Upper lobe of right lung (tissue), 1 donor: ENCODE measurements around the gene MYO7A. TPM values are rescaled to one million over a fixed set of nuclear protein-coding genes. Genes with fewer than 3 reads are reported as not detected.
A peak's percentile ranks its signal among the peaks of the same experiment; 100 is the strongest.

Experiments used
- ATAC-seq: fragments of 200-7000 bp; cut with Tn5 transposase; one replicate; pipeline ENCODE4 v1.9.1; 2020; ENCODE audit warnings: mild to moderate bottlenecking, moderate library complexity
- DNase-seq: peaks from one replicate; pipeline ENCODE4 v3.0.0-alpha.2; 2020
- H3K27ac ChIP-seq: fragments of 200-600 bp; one replicate; pipeline ENCODE4 v1.8.0; 2022
- H3K27me3 ChIP-seq: fragments of 200-600 bp; one replicate; pipeline ENCODE4 v1.8.0; 2022; ENCODE audit warnings: mild to moderate bottlenecking
- H3K36me3 ChIP-seq: fragments of 200-600 bp; one replicate; pipeline ENCODE4 v1.8.0; 2022
- H3K4me1 ChIP-seq: fragments of 200-600 bp; one replicate; pipeline ENCODE4 v1.8.0; 2022
- H3K4me3 ChIP-seq: fragments of 200-600 bp; one replicate; pipeline ENCODE4 v1.8.0; 2022; ENCODE audit warnings: mild to moderate bottlenecking
- H3K9me3 ChIP-seq: fragments of 200-600 bp; one replicate; pipeline ENCODE4 v1.8.0; 2022
- CTCF ChIP-seq: fragments of 200-600 bp; IDR thresholded peaks from one replicate; pipeline ENCODE4 v1.8.0; 2022; ENCODE audit warnings: antibody characterized with exemption
- intact Hi-C: fragments of 100-400 bp; cut with DNase I; formaldehyde crosslinking; loops from one replicate; pipeline ENCODE4 v1.11.0; 2022
- long read RNA-seq: library from polyadenylated mRNA; unstranded; transcript quantifications from one replicate; pipeline ENCODE4 v2.0.0, GENCODE V29; 2021
- total RNA-seq: library from RNA; stranded (reverse); fragmentation: NEBNext Ultra II Directional; extraction: Animal tissue kit (Norgen Biotek cat#: 25700); gene quantifications from one replicate; pipeline ENCODE4 v1.2.1, GENCODE V29; 2021
- donor health status: DM: no; HTN: yes; CAD: no; lungs with severe emphysema.

Gene MYO7A
- total RNA-seq, result 3.6 TPM
- long read RNA-seq, partial matches to known transcripts, result 7 of 10 reads
- long read RNA-seq, other reads (novel, unspliced or antisense), result 3 of 10 reads

DNA sequence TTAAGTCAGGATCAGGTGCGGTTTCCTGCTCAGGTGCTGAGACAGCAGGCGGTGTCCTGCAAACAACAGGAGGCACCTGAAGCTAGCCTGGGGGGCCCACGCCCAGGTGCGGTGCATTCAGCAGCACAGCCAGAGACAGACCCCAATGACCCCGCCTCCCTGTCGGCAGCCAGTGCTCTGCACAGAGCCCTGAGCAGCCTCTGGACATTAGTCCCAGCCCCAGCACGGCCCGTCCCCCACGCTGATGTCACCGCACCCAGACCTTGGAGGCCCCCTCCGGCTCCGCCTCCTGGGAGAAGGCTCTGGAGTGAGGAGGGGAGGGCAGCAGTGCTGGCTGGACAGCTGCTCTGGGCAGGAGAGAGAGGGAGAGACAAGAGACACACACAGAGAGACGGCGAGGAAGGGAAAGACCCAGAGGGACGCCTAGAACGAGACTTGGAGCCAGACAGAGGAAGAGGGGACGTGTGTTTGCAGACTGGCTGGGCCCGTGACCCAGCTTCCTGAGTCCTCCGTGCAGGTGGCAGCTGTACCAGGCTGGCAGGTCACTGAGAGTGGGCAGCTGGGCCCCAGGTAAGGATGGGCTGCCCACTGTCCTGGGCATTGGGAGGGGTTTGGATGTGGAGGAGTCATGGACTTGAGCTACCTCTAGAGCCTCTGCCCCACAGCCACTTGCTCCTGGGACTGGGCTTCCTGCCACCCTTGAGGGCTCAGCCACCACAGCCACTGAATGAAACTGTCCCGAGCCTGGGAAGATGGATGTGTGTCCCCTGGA, at the start of gene MYO7A:
TSS of gene MYO7A (plus strand) at position 327 of the 772 bp plus-strand sequence. CDS start 2,389 bp downstream, outside the sequence.
- peak; percentile 73 for DNase-seq
- peak; percentile 59 for ATAC-seq
- Histone ChIP-seq H3K27me3 (no peaks in the 10 kb centered on the region), H3K36me3 (no peaks in the 10 kb centered on the region), H3K27ac (no peak within 1 kb of the TSS), H3K9me3 (no peaks in the 10 kb centered on the region), H3K4me3 (peak within 1 kb of the TSS; percentile 30), H3K4me1 (peaks cover 20% of the 10 kb centered on the region)
- no peak for TF ChIP-seq CTCF
- intact Hi-C loops, result no loop called here

DNA sequence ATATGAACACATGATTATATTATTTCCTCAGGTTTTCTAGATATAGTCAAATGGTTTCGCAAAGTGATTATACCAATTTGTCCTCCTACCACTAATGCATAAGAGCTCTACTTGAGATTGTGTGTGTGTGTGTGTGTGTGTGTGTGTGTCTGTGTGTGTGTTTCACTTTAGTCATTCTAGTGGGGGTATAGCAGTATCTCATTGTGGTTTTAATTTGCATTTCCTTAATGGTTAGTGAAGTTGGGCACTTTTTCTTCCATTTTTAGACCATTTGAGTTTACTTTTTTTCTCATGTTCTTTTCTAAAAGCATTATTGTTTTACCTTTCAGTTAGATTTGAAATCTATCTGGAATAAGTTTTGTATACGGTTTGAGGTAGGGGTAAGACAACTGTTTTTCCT, 48.4 kb upstream of the MYO7A start:
- TF ChIP-seq CTCF, result no peak
- no peak for ATAC-seq
- no peak overlapping the region for H3K4me3 ChIP-seq
- peaks cover 23% of the 10 kb centered on the region for H3K4me1 ChIP-seq
- H3K27ac ChIP-seq, result no peak overlapping the region
- DNase-seq, result no peak
- H3K9me3 ChIP-seq, result no peaks in the 10 kb centered on the region
- intact Hi-C loops, result no loop called here
- no peaks in the 10 kb centered on the region for H3K36me3 ChIP-seq
- H3K27me3 ChIP-seq, result no peaks in the 10 kb centered on the region

DNA sequence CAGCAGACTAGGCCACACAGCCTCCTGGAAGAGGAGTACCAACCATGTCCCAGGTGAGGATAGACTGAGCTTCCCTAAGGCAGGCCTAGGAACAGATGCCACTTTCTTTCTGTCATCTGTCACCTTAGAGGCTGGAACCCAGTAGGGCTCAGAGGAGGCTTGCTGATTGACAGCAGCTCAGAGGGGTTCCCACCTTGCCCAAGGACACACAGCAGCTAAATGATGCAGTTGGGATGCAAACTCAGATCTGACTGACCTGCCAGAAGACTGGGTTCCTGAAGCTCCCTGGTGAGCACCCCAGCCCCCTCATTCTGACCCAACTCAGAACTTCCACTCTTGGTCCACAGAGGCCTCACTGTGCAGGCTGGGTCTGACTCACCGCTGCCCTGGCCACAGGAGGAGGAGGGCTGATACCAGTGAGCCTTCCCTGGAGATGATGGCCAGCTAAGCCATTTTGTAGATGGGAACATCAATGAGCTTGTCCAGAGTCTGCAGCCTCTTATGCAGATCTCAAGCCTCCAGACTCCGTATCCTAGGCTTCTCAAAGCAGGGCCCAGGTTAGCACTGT, 47.3 kb upstream of the MYO7A start:
- Histone ChIP-seq H3K4me3 (no peak overlapping the region), H3K9me3 (no peaks in the 10 kb centered on the region), H3K4me1 (peaks cover 16% of the 10 kb centered on the region), H3K27me3 (no peaks in the 10 kb centered on the region), H3K36me3 (no peaks in the 10 kb centered on the region), H3K27ac (no peak overlapping the region)
- ATAC-seq, result no peak
- no peak for DNase-seq
- no peak for TF ChIP-seq CTCF
- intact Hi-C loops, result no loop called here

- no peak overlapping the region for H3K27ac ChIP-seq
- no peak for TF ChIP-seq CTCF
- H3K36me3 ChIP-seq, result no peaks in the 10 kb centered on the region
- ATAC-seq (no peak), DNase-seq (peak; percentile 52)
- intact Hi-C loops, result no loop called here
- no peak overlapping the region for H3K4me3 ChIP-seq
- no peaks in the 10 kb centered on the region for H3K9me3 ChIP-seq
- H3K27me3 ChIP-seq, result no peaks in the 10 kb centered on the region
- H3K4me1 ChIP-seq, result peaks cover 16% of the 10 kb centered on the region
These were observed 46.6 kb upstream of the MYO7A start for GRCh38 chr11:77081381-77081851.

- Histone ChIP-seq H3K27me3 (no peaks in the 10 kb centered on the region), H3K9me3 (no peaks in the 10 kb centered on the region), H3K36me3 (no peaks in the 10 kb centered on the region), H3K4me1 (peaks cover 16% of the 10 kb centered on the region), H3K27ac (peak overlapping the region; percentile 71), H3K4me3 (no peak overlapping the region)
- ATAC-seq (peak; percentile 16), DNase-seq (peak; percentile 59)
- no peak for TF ChIP-seq CTCF
- intact Hi-C loops, result no loop called here
These were observed 45.8 kb upstream of the MYO7A start for GRCh38 chr11:77081976-77082836.
